ENCODE measurements around the gene CCDC181. TPM values are rescaled to one million over a fixed set of nuclear protein-coding genes. Genes with fewer than 3 reads are reported as not detected.

The CCDC181 gene
- total RNA-seq, 4 donors from 2014 or later = 0.19 to 1.1 (median 0.43) TPM

- TF ChIP-seq CTCF (IDR thresholded peaks at IDR 0.05) = no peak
- ATAC-seq (ENCODE audit: low FRiP score) = no peak
- DNase-seq (ENCODE audit: low spot score) = no peak
Observed at GRCh38 chr1:169395955-169396354, 31.3 kb downstream of the CCDC181 start.

- no peak for TF ChIP-seq CTCF (IDR thresholded peaks at IDR 0.05)
- DNase-seq (ENCODE audit: low spot score) (no peak), ATAC-seq (ENCODE audit: low FRiP score) (no peak)
Observed at GRCh38 chr1:169392406-169392805, 34.9 kb downstream of the CCDC181 start.

- TF ChIP-seq CTCF (IDR thresholded peaks at IDR 0.05) = no peak
- ATAC-seq (ENCODE audit: low FRiP score) (no peak), DNase-seq (ENCODE audit: low spot score) (no peak)
Observed at GRCh38 chr1:169390303-169390702, 37.0 kb downstream of the CCDC181 start.

GRCh38 chr1:169387399-169387798, 39.9 kb downstream of the CCDC181 start:
- no peak for TF ChIP-seq CTCF (IDR thresholded peaks at IDR 0.05)
- DNase-seq (ENCODE audit: low spot score) (no peak), ATAC-seq (ENCODE audit: low FRiP score) (no peak)

- no peak for DNase-seq (ENCODE audit: low spot score)
- no peak for ATAC-seq (ENCODE audit: low FRiP score)
- TF ChIP-seq CTCF (IDR thresholded peaks at IDR 0.05) = no peak
Observed at GRCh38 chr1:169383449-169383848, 43.8 kb downstream of the CCDC181 start.

- no peak for DNase-seq (ENCODE audit: low spot score)
- no peak for TF ChIP-seq CTCF (IDR thresholded peaks at IDR 0.05)
- ATAC-seq (ENCODE audit: low FRiP score) = no peak
Observed at GRCh38 chr1:169381162-169381561, 46.1 kb downstream of the CCDC181 start.

- no peak for TF ChIP-seq CTCF (IDR thresholded peaks at IDR 0.05)
- ATAC-seq (ENCODE audit: low FRiP score) = no peak
- DNase-seq (ENCODE audit: low spot score) = no peak
Observed at GRCh38 chr1:169371404-169371803, 55.9 kb downstream of the CCDC181 start.
